K562 (cell line): ENCODE measurements around the gene MPPED2. TPM values are rescaled to one million over a fixed set of nuclear protein-coding genes. Genes with fewer than 3 reads are reported as not detected.

ENCODE experiments used
- ATAC-seq: fragments of 200-7000 bp; cut with Tn5 transposase; 3 replicates; pipeline ENCODE4 v1.9.1; 2020; ENCODE audit warnings: moderate library complexity
- BruUV-seq: library from RNA; stranded (reverse); fragments of 400-500 nt; replicated peaks from 2 replicates; lab custom pipeline; 2021; lab: Mats Ljungman, UMichigan
- CTCF ChIA-PET: fragments of 300-600 bp; formaldehyde crosslinking; extraction: SDS; loops from one replicate; lab custom pipeline; 2021; ENCODE audit warnings: low intra/inter-chr PET ratio; lab: Yijun Ruan, JAX
- POLR2A ChIA-PET: fragments of 300-600, 350-650 bp; sonication (Branson Sonifier 250); formaldehyde crosslinking; extraction: SDS; loops from one replicate; lab custom pipeline; 2021; ENCODE audit warnings: antibody characterized with exemption, inconsistent platforms; lab: Yijun Ruan, JAX
- DNase-seq, 4 experiments: peaks; one replicate each; pipeline versions ENCODE4 v3.0.0 to v3.0.0-alpha.2; 2011 to 2018; ENCODE audit warnings: low spot score in 3 of 4, mixed read lengths in 3 of 4; ENCODE audit errors: extremely low read depth in 1 of 4
- FAIRE-seq: peaks from 2 replicates; lab custom pipeline; 2011; peaks lifted over from hg19 to GRCh38; lab: Jason Lieb, UNC
- H2AFZ ChIP-seq: 2 replicates; pipeline ENCODE4 v1.6.0; 2011; ENCODE audit warnings: low read depth, low read length, control low read depth, inconsistent platforms
- H3K27ac ChIP-seq: fragments of 200-600 bp; 3 replicates; pipeline ENCODE4 v1.8.0; 2011; ENCODE audit warnings: low read depth, mild to moderate bottlenecking, control low read depth, inconsistent platforms, low read length, moderate library complexity, mixed read lengths; ENCODE audit errors: extremely low read depth
- H3K27me3 ChIP-seq, 2 experiments: fragments of 300-600 bp in 1 of 2; 2 replicates in 1 of 2; 3 replicates in 1 of 2; pipeline versions ENCODE4 v1.6.0 to v1.8.0; 2011; ENCODE audit warnings: inconsistent platforms in 2 of 2, low read length in 2 of 2, mild to moderate bottlenecking in 1 of 2, mixed read lengths in 1 of 2, moderate library complexity in 1 of 2; ENCODE audit not compliant: control insufficient read depth in 2 of 2, insufficient read depth in 2 of 2
- H3K36me3 ChIP-seq: fragments of 300-600 bp; 3 replicates; pipeline ENCODE4 v1.8.0; 2011; ENCODE audit warnings: mild to moderate bottlenecking, low read length, inconsistent platforms; ENCODE audit not compliant: control insufficient read depth, insufficient read depth
- H3K4me1 ChIP-seq, 2 experiments: fragments of 200-600 bp in 1 of 2; replicated peaks in 1 of 2; 2 replicates in 1 of 2; 3 replicates in 1 of 2; pipeline versions ENCODE4 v1.5.1 to v1.8.0; 2011; ENCODE audit warnings: inconsistent platforms in 2 of 2, low read length in 2 of 2, mild to moderate bottlenecking in 1 of 2, mixed read lengths in 1 of 2, moderate library complexity in 1 of 2; ENCODE audit not compliant: control insufficient read depth in 2 of 2, insufficient read depth in 2 of 2
- H3K4me2 ChIP-seq: 2 replicates; pipeline ENCODE4 v1.6.1; 2011; ENCODE audit warnings: low read length, control low read depth, inconsistent platforms, mixed read lengths; ENCODE audit not compliant: insufficient read depth
- H3K4me3 ChIP-seq: fragments of 200-600 bp; sonication (generic), shearing (Covaris generic); 2 replicates; pipeline ENCODE4 v1.5.1; 2016; ENCODE audit warnings: control low read depth, inconsistent platforms
- H3K79me2 ChIP-seq: fragments of 200-600 bp; 3 replicates; pipeline ENCODE4 v1.8.0; 2011; ENCODE audit warnings: low read length, inconsistent platforms; ENCODE audit not compliant: control insufficient read depth, insufficient read depth
- H3K9ac ChIP-seq, 2 experiments: 2 replicates each; pipeline versions ENCODE4 v1.6.0 to v1.6.1; 2011; ENCODE audit warnings: low read depth in 2 of 2, low read length in 2 of 2, control low read depth in 1 of 2, inconsistent platforms in 1 of 2, mild to moderate bottlenecking in 1 of 2, mixed read lengths in 1 of 2; ENCODE audit not compliant: insufficient read depth in 1 of 2
- H3K9me1 ChIP-seq: one replicate; pipeline ENCODE4 v1.6.0; 2011; ENCODE audit warnings: inconsistent platforms, mild to moderate bottlenecking, low read length, moderate library complexity; ENCODE audit not compliant: control insufficient read depth, insufficient read depth
- H3K9me3 ChIP-seq: replicated peaks from 2 replicates; pipeline ENCODE4 v1.5.1; 2011; ENCODE audit warnings: low read depth, low read length, inconsistent platforms; ENCODE audit not compliant: control insufficient read depth, insufficient read depth
- H4K20me1 ChIP-seq: replicated peaks from 2 replicates; pipeline ENCODE4 v1.6.1; 2011; ENCODE audit warnings: low read length, inconsistent platforms, mixed read lengths; ENCODE audit not compliant: control insufficient read depth, insufficient read depth
- C11orf30 ChIP-seq: fragments of 450-650 bp; IDR thresholded peaks from 2 replicates; pipeline ENCODE4 v1.6.1; 2016; ENCODE audit warnings: low read depth, mild to moderate bottlenecking
- CHD7 ChIP-seq: fragments of 200-600 bp; sonication (generic); IDR thresholded peaks from one replicate; pipeline ENCODE4 v1.6.1; 2012; ENCODE audit warnings: mild to moderate bottlenecking, low read depth, low read length, inconsistent platforms
- POLR2AphosphoS5 ChIP-seq: IDR thresholded peaks from 2 replicates; pipeline ENCODE4 v1.6.1; 2011; ENCODE audit warnings: mild to moderate bottlenecking, low read depth, low read length, moderate library complexity; ENCODE audit not compliant: control insufficient read depth, insufficient read depth
- PRDM10 ChIP-seq: fragments of 450-650 bp; IDR thresholded peaks from 2 replicates; pipeline ENCODE4 v1.6.1; 2018; ENCODE audit not compliant: partially characterized antibody
- U2AF1 ChIP-seq: fragments of 200-400 bp; formaldehyde crosslinking; optimal IDR thresholded peaks from 2 replicates; pipeline ENCODE3; 2017; ENCODE audit warnings: mild to moderate bottlenecking, low read depth, low read length, moderate library complexity
- ZC3H11A ChIP-seq: IDR thresholded peaks from 2 replicates; pipeline ENCODE4 v1.6.1; 2012; ENCODE audit warnings: low read depth, low read length, improper control_type of control experiment
- ZNF282 ChIP-seq: sonication (generic); formaldehyde crosslinking; IDR thresholded peaks from 2 replicates; pipeline ENCODE4 v1.8.1; 2023; ENCODE audit warnings: missing genetic modification reagents
- WGBS: fragments of 100-300 bp; shearing (Covaris generic); methylation state at CpG from one replicate; pipeline ENCODE4 v1.1.6; 2016; ENCODE audit warnings: low coverage, mixed read lengths; ENCODE audit not compliant: insufficient coverage; ENCODE audit errors: missing lambda C conversion rate; 5-methylcytosine and 5-hydroxymethylcytosine counted together
- in situ Hi-C: fragments of 300-500 bp; cut with MboI; formaldehyde crosslinking; loops from 4 replicates; pipeline ENCODE4 v1.15.0; 2018; ENCODE audit warnings: inconsistent platforms, mixed read lengths
- intact Hi-C: fragments of 100-400 bp; cut with micrococcal nuclease; formaldehyde crosslinking; loops from 2 replicates; pipeline ENCODE4 v1.14.2; 2022
- polyA plus RNA-seq, 8 experiments: library from polyadenylated mRNA; depleted of rRNA in 4 of 8; stranded (reverse) in 5 of 8; unstranded in 3 of 8; fragments of >200 nt; fragmentation: Nextera tagmentation in 2 of 8; fragmentation: Illumina TruSeq in 1 of 8; extraction: Ambion mirVana in 2 of 8; extraction: Trizol in 1 of 8; gene quantifications; 2 replicates each; pipeline versions ENCODE4 v1.2.1 to v1.2.3, GENCODE V29; 2011 to 2014; ENCODE audit warnings: inconsistent platforms in 1 of 8, missing spikeins in 1 of 8
- total RNA-seq, 7 experiments: library from RNA; depleted of rRNA in 6 of 7; stranded (reverse); fragments of >200 nt in 6 of 7; fragmentation: Illumina TruSeq in 2 of 7; extraction: Trizol in 2 of 7; gene quantifications; 2 replicates each; pipeline versions ENCODE4 v1.2.1 to v1.2.3, GENCODE V29; 2011 to 2021; ENCODE audit warnings: low replicate concordance in 1 of 7

Gene MPPED2
- total and polyA plus RNA-seq, 9 of the 15 experiments (the other 6 are each of a cell fraction or from before 2014, with no cell fraction given), result not detected

GRCh38 chr11:30420233-30420787, 165.8 kb downstream of the MPPED2 start:
- no peak overlapping the region for H3K4me2 ChIP-seq
- in situ Hi-C loops (no loop called here), intact Hi-C loops (no loop called here)
- DNase-seq (no peak), ATAC-seq (no peak), FAIRE-seq (no peak)
- no peaks in the 10 kb centered on the region for H4K20me1 ChIP-seq
- H3K79me2 ChIP-seq, result no peaks in the 10 kb centered on the region
- no peaks in the 10 kb centered on the region for H3K4me1 ChIP-seq
- 1% methylated on average over 5 of the region's 5 CpGs for WGBS
- POLR2A ChIA-PET, result no interaction called here
- no peaks in the 10 kb centered on the region for H3K9me1 ChIP-seq
- CTCF ChIA-PET, result no interaction called here
- 0 out of 5 replicates have a peak, but pooled peaks cover 0 to 10% of the 10 kb centered on the region in 2 experiments for H3K27me3 ChIP-seq
- H3K9me3 ChIP-seq, result no peaks in the 10 kb centered on the region
- H3K27ac ChIP-seq, result no peak overlapping the region
- H3K36me3 ChIP-seq, result no peaks in the 10 kb centered on the region
- BruUV-seq, result no TSS peak
- no peak overlapping the region for H3K9ac ChIP-seq
- H2AFZ ChIP-seq, result no peak overlapping the region
- H3K4me3 ChIP-seq, result no peak overlapping the region
- TF ChIP-seq U2AF1 (no peak), ZNF282 (CRISPR knock-in tag) (no peak), ZC3H11A (no peak), PRDM10 (no peak), POLR2AphosphoS5 (no peak), C11orf30 (no peak), CHD7 (no peak)
